GM11168 (cell line): Measurements from ENCODE around the gene SPTB.

ENCODE experiments used
- in situ Hi-C: fragments of 300-500 bp; cut with MboI; formaldehyde crosslinking; loops from one replicate; pipeline ENCODE4 v1.12.0; 2022; ENCODE audit warnings: low sequenced_read_pairs; ENCODE audit not compliant: unreplicated experiment

The SPTB gene

GRCh38 chr14:64703395-64704142 lies 176.1 kb downstream of the SPTB start:
- in situ Hi-C loops = no loop called here

- in situ Hi-C loops = no loop called here
Observed at GRCh38 chr14:64702493-64703394, 177.0 kb downstream of the SPTB start.

- in situ Hi-C loops = no loop called here
Observed at GRCh38 chr14:64701660-64702059, 178.0 kb downstream of the SPTB start.

GRCh38 chr14:64700894-64701293 lies 178.8 kb downstream of the SPTB start:
- in situ Hi-C loops = no loop called here

- in situ Hi-C loops = no loop called here
Observed at GRCh38 chr14:64700290-64700689, 179.4 kb downstream of the SPTB start.

GRCh38 chr14:64698903-64699302 lies 180.8 kb downstream of the SPTB start:
- in situ Hi-C loops = no loop called here

- in situ Hi-C loops = no loop called here
Observed at GRCh38 chr14:64696355-64696857, 183.3 kb downstream of the SPTB start.
